M059J (cell line): ENCODE data around the gene PAGE2. TPM values are rescaled to one million over a fixed set of nuclear protein-coding genes. Genes with fewer than 3 reads are reported as not detected.
A peak's percentile ranks its signal among the peaks of the same experiment; 100 is the strongest.
"Not testable (repeated sequence)": the region's sequence is repeated elsewhere in the genome, so short reads cannot be mapped to it uniquely, and the experiment has no call there.

Source experiments
- DNase-seq: peaks from one replicate; pipeline ENCODE4 v3.0.0-alpha.2; 2012; ENCODE audit warnings: low read depth
- total RNA-seq: library from RNA; depleted of rRNA; stranded (reverse); fragments of >200 nt; shearing (Covaris generic); gene quantifications from 2 replicates; pipeline ENCODE4 v1.2.3, GENCODE V29; 2014; rRNA removed

Gene PAGE2, protein sequence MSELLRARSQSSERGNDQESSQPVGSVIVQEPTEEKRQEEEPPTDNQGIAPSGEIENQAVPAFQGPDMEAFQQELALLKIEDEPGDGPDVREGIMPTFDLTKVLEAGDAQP
- total RNA-seq = not detected in 2 replicates

DNA sequence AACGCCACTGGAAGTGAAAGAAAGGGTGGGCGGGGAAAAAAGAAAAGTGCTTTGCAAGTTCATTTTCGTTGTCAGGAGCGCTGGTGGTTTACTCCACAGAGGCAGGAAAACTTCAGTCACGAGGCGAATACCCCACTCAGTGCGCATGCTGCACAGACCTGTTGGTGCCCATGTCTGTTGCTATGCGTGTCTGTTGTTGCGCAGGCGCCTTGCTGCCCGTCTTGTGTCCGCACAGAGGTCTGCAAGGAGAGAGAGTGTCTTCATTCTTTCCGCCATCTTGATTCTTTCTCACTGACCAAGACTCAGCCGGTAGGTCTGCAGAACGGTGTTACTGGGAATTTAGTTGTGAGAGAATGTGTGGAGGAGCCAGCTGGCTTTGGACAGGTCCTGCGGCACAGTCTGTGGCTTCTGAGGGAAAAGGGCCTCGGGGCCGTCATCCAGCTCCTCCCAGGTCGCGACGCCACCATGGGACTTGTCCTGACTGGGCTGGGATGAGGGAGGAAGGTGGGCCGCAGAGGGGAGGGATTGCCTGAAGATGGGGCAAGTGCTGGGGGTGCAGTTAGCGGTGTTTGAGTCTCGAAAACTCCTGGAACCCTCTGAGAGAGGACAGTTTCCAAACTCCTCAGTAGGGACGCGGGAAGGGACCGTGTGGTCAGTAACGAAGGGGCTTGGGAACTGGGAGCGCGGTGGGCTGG is at the start of gene PAGE2:
Gene PAGE2, plus strand, starts transcription at position 224 of the 695 bp plus-strand sequence. CDS start 1,003 bp downstream, outside the sequence.
- no peak for DNase-seq

- peak; percentile 0 for DNase-seq
These were observed 49.3 kb upstream of the PAGE2 start for GRCh38 chrX:55039471-55039870.

DNA sequence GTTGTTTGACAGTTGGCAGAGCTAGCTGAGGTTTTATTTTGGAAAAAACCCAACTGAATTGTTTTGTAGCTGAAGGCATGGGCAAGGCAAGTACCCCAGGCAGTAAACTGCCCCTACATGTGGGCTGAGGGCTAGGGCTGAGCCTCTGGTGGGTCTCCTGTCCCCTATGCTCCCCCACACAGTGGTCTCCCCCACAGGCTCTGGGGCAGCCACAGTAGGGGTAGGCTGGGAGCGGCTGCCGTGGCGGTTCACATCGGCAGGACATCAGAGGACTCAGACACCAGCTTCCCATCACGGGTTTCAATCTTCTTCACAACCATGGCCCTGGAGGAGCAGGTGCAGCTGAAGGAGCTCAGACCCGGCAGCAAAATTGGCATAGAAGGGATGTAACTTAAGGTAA is 47.3 kb upstream of the PAGE2 start:
- DNase-seq = no peak

GRCh38 chrX:55050599-55050998 is 38.2 kb upstream of the PAGE2 start:
- not testable (repeated sequence) for DNase-seq

GRCh38 chrX:55056820-55057674 is 31.8 kb upstream of the PAGE2 start:
- peak; percentile 47 for DNase-seq

DNA sequence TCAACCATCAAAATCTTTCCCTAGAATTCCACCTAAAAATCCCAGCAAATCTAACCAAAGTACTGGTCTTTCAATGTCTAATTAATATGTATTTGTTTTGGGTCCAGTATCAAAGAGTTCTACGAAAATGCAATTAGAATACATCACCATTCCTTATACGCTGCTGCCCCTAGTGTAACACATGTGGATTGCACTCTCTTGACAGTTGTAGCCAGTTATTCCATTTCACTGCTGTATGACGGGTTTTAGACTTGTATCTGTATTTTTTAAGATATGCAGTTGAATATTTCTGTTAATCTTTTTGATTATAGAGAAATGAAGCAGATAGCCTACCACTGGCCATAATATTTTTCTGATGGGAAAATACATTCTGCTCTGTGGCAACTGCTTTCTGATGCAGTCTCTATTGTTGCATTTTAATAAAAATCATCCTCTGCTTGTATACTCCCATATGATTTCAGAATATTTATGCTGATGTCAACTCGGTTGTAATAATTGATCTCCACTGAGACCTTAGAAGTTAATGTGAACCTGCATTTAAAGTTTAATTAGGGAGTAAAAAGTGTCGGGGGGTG is 31.1 kb upstream of the PAGE2 start:
- peak; percentile 32 for DNase-seq

DNA sequence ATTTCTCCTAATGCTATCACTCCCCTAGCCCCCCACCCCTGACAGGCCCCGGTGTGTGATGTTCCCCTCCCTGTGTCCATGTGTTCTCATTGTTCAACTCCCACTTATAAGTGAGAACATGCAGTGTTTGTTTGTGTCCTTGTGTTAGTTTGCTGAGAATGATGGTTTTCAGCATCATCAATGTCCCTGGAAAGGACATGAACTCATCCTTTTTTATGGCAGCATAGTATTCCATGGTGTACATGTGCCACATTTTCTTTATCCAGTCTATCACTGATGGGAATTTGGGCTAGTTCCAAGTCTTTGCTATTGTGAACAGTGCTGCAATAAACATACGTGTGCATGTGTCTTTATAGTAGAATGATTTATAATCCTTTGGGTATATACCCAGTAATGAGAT is 21.6 kb upstream of the PAGE2 start:
- DNase-seq = not testable (repeated sequence)

DNA sequence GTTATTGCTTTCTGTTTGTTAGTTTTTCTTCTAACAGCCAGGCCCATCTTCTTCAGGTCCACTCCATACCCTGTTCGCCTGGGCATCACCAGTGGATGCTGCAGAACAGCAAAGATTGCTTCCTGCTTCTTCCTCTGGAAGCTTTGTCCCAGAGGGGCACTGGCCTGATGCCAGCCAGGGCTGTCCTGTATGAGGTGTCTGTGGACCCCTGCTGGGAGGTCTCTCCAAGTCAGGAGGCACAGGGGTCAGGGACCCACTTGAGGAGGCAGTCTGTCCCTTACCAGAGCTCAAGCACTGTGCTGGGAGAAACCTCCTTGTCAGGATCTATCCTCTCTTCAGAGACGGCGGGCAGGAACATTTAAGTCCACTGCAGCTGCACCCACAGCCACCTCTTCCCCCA is 16.5 kb upstream of the PAGE2 start:
- no peak for DNase-seq

DNA sequence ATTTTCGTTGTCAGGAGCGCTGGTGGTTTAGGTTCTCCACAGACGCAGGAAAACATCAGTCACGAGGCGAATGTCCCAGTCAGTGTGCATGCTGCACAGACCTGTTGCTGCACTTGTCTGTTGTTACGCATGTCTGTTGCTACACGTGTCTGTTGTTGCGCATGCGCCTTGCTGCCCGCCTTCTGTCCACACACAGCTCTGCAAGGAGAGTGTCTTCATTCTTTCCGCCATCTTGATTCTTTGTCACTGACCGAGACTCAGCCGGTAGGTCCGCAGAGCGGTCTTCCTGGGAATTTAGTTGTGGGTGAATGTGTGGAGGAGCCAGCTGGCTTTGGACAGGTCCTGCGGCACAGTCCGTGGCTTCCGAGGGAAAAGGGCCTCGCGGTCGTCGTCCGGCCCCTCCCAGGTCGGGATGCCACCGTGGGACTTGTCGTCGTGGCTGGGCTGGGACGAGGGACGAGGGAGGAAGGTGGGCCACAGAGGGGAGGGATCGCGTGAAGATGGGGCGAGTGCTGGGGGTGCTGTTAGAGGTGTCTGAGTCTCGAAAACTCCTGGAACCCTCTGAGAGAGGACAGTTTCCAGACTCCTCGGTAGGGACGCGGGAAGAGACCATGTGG is 13.9 kb upstream of the PAGE2 start, which contains the start of gene PAGE2B:
Gene PAGE2B, plus strand, starts transcription at position 180 of the 617 bp plus-strand sequence. CDS start 1,012 bp downstream, outside the sequence.
- DNase-seq = no peak

- no peak for DNase-seq
These were observed 9.9 kb downstream of the PAGE2 start for GRCh38 chrX:55098691-55099090.

DNA sequence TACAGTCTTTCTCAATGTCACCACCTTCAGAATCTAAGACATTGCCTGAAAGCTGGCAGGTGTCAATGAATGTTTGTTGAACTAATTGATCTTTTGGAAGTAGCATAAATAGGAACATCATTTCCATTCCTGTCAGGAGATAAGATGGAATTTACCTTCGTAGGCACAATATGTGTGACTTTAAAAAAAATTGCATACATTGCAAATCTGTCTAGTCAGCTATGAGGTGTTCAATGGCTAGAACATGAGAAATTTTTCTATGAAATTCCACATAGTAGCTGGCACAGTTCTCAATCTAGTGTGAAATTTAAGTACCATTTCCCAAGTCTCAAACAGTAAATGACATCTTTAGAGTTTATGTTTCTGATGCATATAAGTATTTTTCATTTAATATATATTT is 10.3 kb downstream of the PAGE2 start:
- DNase-seq = no peak

DNA sequence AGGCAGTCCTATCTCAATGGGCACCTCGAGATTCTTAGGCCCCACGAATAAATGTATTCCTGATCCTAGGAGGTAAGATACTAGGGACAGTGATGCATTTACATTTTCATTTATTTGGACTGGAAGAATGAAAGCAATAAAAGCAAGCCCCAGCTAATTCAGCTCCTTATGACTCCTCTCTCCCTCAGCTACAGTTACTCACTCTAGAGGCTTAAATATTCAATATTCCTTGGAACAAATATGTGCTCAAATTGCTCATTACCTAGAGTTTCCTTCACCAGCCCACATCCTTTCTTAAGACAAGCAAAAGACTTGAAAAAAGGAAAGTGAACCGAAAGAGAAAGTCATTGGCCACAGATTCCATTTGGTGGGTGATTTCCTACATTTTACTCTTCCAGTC is 13.9 kb downstream of the PAGE2 start:
- no peak for DNase-seq

- DNase-seq = no peak
These were observed 18.4 kb downstream of the PAGE2 start for GRCh38 chrX:55107262-55107661.

- no peak for DNase-seq
These were observed 19.1 kb downstream of the PAGE2 start for GRCh38 chrX:55107911-55108310.

- DNase-seq = no peak
These were observed 20.5 kb downstream of the PAGE2 start for GRCh38 chrX:55109306-55109705.

GRCh38 chrX:55111578-55112254 is 22.9 kb downstream of the PAGE2 start:
- no peak for DNase-seq

DNA sequence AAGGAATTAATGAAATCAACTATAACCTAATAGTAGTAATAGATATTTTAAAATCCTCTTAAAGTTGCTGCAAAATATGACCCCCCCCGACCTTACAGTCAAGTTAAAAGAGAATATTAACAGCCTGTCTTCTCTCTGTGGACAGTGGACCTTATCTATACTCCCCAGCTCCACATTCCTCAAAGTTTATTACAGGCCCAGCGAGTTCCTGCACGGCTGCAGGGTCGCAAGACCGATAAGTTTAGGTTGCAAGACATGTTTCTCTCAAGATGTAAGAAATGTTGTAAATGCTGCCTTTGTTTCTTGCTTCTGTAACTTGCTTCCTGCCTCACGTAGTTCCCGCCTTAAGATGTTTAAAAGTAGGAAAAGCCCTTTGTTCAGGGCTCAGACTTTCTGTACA is 27.8 kb downstream of the PAGE2 start:
- DNase-seq = not testable (repeated sequence)

DNA sequence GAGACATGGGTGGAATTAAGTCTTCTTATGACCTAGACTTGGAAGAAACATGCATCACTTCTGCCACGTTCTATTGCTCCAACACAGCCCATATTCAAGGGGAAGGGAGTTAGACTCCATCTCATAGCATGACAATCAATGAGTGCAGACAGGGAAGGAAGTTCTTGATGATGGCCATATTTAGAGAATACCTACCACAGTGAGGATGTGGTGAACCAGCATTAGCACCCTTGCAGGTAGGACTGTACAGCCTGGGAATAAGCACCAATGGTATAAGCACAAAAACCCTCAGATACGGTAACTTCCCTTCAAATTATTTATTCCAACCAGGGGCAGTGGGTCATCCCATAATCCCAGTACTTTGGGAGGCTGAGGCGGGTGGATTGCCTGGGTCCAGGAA is 29.8 kb downstream of the PAGE2 start:
- no peak for DNase-seq

DNA sequence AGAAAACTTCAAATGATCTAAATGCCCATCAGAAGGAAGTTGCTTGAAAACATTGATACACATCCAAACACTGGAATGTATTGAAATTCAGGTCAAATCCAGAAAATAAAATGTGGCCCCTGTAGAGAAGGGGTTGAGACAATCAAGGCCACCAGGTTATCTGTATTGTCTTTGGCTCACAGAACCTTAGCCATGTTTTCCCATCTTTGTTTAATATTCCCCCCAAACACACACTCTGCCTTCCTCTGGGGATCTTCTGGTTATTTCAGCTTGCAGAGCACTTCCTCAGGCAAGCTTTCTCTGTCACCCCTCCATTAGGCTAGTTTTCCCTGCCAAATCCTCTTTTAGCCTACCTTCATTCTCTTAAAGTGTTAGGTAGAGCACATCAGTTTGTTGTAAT is 30.5 kb downstream of the PAGE2 start:
- DNase-seq = no peak

DNA sequence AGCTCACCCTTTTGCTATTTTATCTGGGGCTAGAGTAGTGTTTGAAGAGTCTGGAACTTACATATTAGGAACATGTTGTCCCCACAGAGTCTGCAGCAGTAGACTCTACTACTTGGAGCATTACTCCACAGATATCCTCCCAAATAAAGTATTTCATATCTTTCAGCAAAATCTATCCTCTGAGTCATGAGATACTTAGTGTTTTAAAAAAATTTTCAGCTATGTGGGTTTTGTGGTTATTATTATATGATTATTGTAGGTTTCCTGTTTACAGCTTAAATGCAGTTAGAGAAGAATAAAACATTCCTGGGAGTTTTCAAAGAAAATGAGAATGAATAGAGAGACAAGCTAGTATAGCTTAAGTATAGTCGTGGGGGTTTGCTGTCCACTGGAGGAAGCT is 30.9 kb downstream of the PAGE2 start:
- peak; percentile 16 for DNase-seq

DNA sequence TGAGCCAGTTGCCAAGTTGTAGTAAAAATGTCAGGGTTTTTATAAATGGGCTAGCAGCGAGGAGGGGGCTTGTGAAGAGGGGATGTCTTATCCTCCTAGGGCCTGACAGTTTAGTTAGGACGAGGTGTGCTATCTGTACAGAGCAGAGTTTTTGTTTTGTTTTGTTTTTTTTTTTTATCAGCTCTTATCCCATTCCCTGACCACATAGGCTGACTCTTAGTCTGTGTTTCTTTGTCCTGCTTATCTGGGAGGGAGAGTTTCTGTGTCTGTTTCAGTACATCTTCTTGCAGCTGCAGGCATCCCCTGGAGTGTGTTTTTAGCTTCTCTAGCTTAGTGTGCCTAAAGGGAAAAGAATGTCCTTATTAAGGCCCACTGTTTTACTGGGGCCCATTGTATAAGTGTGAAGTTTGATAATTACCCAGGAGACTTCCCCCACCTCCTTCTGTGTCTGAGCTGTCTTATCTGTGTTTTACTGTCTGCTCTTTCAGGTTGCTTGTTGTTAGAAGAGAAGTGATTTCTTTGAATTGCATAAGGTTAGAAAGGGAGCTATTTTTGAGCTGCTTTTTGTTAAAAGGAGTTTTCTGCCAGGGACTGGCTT is 32.0 kb downstream of the PAGE2 start:
- DNase-seq = no peak
